NCI-H82 (cell line): ENCODE results near the gene CCDC154.

Source experiments
- DNase-seq: peaks from one replicate; lab custom pipeline; 2025; lab: John Stamatoyannopoulos, UW

The CCDC154 gene

DNA sequence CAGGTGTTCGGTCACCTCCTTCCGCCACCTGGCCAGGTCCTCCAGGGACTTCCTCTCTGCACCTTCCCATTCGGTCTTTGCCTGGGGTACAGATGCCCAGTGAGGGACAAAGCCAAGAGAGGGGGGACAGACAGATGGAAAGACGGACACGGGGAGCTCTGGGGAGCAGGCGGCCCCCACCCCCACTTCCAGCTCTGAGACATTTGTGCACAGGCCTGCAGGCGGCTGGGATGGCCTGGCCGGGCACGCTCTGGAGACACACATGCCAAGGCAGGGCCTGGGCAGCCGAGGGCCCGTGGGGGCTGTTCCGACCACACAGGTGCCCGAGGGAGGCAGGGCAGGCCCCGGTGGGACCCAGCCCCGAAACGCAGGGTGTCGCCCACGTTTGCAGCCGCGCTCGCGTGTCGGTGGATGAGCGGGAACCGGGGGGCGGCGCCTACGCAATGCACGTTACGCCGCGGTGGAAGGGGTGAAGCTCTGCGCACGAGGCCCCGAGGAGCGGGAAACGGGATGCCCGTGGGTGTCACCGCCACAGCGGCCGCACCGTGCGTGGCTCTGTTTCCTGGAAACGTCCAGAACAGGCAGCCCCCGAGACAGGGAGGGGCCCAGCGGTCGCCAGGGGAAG, 7.5 kb downstream of the CCDC154 start:
- DNase-seq, result no peak

DNA sequence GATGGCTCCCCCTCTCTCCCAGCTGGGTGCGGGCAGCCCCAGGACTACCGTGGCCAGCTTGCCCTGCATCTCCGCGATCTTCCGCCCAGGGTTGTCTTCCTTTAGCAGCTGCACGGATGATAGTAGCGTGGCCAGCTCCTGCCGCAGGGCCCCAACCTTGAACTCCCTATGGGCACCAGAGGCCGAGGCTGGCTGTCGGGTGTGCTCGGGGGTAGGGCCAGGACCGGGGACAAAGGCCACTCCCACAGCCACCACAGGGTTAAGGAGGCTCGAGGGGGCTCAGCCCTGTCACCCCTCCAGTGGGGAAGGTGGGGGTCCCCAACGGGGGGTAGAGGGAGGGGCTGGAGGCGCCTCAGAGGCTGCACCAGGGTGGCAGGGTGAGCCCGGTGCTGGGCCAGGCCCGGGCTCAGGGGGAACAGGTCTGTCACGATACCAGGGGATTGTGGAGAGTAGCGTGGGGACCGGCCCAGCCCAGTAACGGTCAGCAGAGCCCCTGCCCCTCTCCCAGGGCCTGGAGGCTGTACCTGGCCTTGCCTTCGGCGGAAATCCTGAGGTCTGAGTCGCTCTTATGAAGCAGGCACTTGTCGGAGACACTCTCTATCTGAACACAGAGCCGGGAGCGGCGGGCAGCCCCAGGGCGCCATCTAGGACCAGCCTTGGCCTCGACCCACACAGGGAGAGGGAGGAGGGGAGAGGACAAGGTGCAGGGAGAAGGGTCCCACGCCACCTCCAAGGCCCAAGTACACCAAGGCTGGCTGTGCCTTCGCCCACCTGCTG, 8.2 kb downstream of the CCDC154 start:
- no peak for DNase-seq

DNA sequence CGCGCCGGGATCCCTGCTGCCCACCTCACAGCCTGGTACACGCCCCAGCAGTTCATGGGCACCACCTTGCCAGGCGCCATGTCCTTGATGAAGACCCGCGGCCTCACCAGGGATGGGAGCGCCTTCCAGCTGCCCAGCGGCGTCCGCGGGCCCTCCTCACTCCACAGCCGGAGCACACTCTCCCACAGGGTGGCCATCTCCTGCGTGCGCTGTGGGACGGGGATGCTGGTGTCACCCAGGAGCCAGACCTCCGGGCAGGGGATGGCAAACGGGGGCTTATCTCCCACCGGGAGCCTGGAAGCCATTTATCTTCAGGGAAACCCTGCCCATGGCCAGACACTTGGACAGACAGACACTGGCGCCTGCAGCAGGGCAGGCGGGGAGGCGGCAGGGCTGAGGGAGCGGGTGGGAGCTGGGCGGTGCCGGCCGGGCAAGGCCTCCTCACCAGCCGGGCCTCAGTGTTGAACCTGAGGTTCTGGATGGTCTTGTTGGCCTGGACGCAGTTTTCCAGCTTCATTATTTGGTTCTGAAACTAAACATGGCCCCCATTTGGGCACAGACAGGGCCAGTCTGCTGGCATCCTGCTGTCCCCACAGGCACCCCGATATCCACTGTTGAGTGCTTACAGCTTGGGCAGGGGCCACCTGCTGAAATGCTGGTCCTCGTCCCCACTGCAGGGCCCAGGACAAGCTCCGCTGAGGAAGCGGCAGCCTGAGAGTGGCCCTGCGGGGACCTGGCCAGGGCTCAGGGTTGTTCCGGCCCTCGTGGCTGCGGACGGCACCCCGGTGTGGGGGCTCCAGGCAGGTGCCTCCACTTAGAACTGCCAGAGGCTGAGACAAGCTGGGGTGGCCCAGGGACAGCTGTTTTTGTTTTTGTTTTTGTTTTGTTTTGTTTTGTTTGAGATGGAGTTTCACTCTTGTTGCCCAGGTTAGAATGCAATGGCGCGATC, 9.4 kb downstream of the CCDC154 start:
- DNase-seq, result no peak

DNA sequence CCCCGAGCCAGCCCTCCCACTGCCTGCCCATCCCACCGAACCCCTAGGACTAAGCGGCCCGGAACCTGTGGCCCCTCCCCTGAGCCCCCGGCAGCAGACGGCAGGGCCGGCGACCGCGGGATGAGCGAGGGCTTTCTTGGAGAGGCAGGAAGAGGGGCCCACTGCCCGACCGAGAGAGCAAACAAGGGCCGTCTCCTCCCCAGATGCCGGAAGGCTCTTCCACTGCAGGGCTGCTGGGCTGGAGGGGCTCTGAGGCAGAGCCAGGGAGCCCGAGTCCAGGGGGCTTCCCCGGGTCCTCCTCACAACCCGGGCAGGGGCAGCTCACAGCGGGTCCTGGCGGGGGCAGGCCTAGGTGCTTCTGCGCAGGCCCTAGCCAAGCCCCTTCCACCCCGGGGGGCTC, 10.6 kb downstream of the CCDC154 start:
- DNase-seq, result no peak

DNA sequence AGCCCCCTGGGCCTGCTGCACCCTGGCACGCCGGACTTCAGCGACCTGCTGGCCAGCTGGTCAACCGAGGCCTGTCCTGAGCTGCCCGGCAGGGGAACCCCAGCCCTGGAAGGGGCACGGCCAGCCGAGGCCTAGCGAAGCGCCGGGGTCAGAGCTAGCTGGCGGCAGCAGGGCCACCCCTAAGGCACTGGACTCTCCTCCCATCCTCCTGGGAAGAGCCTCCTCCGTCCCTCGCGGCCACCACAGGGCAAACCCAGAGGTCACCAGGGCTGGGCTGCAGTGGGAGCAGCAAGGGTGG, 11.1 kb downstream of the CCDC154 start:
- no peak for DNase-seq

DNA sequence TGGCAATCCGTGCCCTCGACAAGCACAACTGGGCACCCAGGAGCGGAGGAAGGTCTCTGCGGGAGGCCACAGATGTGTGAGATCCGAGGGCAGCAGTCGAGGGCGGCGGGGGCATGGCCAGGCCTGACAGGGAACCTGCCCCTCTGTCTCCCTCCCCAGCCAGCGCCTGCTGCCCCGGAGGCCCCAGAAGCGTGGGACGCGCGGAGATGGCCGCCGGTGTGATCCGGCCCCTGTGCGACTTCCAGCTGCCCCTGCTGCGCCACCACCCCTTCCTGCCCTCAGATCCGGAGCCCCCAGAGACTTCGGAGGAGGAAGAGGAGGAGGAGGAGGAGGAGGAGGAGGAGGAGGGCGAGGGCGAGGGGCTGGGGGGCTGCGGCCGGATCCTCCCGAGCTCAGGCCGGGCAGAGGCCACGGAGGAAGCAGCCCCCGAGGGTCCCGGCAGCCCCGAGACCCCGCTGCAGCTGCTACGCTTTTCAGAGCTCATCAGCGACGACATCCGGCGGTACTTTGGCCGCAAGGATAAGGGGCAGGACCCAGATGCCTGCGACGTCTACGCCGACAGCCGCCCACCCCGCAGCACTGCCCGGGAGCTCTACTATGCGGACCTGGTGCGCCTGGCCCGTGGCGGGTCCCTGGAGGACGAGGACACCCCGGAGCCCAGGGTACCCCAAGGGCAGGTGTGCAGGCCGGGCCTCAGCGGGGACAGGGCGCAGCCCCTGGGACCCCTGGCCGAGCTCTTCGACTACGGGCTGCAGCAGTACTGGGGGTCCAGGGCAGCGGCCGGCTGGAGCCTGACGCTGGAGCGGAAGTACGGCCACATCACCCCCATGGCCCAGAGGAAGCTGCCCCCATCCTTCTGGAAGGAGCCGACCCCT, 11.7 kb downstream of the CCDC154 start:
- DNase-seq, result no peak

DNA sequence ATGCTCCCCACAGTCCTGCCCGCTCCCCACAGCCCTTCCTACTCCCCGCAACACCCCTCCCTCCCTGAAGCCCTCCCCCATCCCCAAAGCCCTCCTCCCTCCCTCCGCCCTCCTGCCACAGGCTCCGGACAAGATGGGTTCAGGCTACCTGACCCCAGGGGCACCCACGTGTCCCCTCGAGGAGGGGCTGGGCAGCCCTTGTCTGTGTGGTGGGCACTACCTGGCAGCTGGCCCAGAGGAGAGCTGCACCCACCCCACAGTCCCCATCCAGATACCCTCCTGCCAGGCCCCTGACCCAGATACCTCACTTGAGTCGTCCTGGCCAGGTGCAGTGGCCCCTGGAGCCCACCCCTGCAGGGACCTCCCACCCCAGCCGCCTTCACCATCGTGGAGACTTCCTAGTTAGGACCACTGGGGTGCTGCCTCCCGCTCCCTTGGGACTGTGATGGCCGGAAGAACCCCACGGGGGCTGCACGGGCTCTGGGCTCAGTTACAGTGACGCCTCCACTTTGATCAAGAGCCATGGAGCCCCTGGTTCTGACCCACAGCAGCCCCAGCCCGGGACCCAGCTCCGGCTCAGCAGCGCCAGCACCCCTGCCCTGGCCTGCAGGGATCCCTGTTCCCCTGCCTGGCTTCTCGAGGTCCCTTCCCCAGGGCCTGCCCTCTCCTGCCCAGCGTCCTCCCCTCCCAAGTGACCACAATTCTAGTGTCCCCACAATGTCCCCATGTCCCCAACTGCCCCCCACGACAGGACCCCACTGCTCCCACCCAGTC, 12.7 kb downstream of the CCDC154 start:
- DNase-seq, result no peak

DNA sequence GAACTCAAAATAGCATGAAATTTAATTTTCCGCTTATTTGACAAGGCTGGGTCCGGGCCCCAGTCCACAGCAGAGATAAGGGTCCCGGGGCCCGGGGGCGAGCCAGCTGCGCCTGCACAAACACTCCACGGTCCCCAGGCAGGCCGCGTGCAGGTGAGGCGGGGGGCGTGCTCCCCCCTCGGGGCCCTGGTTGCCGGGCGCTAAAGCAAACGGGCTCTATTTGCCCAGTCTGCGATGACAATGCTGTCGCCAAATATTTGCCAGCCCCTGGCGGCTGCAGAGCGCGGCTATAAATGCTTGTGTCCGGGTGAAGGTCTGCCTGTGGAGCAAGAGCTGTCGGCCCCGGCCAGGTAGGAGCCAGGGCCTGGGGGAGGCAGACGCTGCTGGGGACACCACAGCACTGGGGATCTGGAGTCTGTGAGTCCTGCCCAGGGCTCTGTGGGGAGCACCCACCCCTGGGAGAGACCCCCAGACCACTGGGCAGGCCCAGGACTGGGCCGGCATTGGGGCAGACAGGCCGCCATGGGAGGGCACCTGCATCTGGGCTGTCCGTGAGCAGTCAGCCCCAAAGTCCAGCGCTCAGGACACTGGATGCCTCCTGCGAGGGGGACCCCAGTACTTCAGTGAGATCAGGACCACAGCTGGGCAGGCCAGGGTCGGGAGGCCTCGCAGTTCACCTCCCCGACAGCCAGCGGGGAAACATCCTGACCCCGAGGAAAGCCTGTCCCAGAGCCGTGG, 13.4 kb downstream of the CCDC154 start, which contains the start of gene PERCC1:
Gene PERCC1 (plus strand): TSS at position 320 of the 738 bp plus-strand sequence. CDS start 1,516 bp downstream, outside the sequence.
- DNase-seq, result no peak

DNA sequence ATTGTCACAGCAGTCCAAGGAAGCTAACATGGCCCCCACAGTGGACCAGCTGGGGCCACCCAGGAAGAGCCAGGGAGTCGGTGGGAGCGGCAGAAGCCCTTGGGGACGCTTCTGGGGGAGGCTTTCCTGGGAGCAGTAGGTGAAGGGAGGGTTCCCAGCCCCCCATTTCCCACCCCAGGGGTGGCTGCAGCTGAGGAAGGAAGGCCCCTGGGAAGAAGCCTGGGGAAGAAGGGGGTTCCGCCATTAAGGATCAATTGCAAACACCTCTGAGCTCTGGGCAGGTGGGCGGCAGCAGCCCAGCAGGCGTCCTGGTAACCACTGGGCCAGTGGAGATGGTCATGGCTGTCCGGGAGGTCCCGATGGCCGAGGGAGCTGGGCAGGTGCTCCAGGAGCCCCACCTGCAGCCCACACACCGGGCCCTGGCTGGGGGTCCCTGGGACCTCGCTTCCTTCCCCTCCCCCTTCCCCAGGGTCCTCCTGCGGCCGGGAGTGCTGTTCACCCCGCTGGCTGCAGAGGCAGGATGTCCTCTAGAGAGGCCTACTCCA, 14.1 kb downstream of the CCDC154 start:
- DNase-seq, result no peak

DNA sequence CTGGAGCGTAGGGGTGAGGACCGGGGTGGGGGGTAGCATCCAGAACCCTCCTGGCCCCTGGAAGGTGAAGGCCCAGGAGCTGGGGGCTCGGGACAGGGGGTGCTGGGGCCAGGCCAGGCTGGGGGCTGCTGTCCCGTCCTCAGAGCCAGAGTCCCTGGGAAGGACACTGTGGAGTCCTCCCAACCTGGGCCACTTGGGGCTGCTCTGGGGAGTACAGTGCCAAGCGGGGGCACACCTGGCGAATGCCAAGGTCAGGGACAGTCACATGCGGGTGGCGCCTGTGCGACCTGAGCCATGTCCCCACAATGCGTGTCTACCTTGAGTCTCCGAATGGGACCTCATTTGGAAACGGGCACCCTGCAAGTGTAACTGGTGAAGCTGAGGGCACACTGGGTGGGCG, 14.7 kb downstream of the CCDC154 start:
- DNase-seq, result no peak

DNA sequence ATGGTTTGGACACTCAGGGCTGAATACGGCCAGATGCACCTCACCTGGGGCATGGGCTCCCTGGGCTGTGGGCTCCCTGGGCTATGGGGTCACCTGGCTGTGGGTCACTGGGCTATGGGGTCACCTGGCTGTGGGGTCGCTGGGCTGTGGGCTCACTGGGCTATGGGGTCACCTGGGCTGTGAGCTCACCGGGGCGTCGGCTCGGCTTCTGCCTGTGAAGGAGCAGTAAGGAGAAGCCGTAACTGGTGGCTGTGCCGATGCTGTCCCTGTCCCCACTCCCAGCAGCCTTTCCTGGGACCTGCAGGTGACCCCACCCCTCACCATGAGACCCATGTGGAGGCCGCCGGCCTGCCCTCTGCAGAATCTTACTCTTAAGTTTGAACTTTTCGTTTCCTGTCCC, 15.3 kb downstream of the CCDC154 start:
- DNase-seq, result no peak

DNA sequence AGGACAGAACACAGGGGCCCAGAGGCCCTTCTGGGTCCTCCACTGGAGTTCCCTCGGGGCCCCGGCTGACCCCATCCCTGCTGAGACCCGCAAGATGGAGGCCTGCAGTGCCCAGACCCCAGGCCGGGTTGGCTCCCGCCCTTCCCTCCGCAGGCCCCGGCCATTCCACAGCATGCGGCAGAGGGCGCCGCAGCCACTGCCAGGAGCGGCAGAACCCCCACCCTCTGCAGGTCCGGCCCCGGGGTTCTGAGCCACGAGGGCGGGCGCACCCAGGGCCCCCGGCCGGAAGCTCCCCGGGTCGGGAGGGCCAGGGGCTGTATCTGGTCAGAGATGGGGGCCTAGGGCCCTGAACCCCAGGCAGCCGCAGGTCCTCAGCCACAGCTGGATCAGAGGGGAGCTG, 15.8 kb downstream of the CCDC154 start:
- DNase-seq, result peak; percentile 23

DNA sequence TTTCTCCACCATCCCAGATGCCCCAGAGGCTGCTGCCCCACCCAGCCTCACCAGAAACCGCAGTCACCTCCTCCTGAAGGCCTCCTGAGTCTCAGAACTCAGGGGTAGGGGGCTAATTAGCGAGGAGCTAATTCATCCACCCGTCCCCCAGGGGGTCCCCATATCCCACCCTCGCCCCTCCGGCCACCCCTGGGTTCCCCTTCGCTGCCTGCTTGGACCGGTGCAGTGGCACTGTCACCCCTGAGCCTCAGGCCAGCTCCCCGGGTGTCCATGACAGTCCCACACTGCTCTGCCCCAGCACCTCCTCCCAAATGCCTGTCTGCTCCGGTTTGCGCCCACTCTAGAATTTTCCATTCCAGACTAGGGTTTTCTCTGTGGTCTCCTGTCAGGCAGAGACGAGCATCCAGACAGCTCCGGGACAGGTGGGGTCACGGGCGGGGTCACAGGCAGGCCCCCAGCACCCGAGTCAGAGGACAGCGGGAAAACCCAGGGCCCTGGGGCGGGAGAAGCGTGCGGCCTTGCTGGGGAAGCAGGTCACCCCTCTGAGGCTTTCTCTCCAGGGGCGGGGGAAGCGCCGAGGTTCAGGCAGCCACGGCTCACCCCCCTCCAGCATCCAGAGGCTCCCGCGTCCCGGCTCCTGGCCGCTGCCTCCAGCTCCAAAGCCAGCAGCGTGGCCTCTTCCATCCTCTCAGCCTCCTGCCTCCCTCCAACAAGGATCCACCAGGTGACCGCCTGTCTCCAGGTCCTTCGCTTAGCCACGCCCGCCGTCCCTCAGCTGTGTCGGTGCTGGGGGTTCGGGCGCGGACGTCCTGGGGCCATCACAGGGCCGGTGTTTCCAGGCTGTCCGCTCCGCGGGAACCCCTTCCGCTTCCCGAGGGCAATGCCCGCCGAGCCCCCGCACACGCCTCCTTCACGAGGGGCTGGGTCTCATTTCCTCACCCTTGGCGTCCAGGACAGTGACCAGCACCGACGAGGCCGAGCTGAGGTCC, 16.6 kb downstream of the CCDC154 start:
- no peak for DNase-seq

DNA sequence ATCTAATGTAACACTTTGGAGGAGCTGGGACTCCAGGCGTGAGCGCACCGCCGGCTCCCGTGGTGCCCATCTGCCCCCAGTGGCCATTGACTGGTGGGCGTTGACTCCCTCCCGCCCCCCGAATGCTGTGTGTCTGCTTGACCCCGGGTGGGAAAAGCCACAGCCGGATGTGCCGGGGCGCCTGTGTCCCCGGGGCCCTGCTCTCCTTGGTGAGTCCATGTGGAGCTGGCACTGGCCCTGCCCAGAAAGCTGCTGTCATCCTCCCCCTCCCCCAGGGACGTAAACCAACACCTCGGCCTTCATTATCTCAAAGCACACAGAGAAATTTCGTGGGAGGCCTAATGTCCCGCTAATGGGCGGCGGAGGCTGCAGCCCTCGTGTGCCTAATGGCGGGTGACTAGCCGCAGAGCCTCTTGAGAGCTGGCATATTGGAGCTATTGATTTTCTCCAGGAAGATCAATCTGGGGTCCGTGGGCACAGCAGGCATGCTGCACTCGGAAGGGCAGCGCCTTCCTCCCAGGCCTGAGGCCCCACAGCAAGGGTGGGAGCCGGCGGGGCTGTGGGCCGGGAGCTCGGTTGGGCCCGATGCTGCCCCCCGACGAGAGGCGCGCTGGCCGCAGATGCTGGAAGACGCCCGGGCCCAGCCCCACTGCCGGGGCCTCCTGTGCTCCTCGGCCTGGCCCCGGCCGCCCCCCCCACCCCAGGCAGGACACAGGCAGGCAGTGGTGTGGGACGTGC, 17.5 kb downstream of the CCDC154 start:
- no peak for DNase-seq

DNA sequence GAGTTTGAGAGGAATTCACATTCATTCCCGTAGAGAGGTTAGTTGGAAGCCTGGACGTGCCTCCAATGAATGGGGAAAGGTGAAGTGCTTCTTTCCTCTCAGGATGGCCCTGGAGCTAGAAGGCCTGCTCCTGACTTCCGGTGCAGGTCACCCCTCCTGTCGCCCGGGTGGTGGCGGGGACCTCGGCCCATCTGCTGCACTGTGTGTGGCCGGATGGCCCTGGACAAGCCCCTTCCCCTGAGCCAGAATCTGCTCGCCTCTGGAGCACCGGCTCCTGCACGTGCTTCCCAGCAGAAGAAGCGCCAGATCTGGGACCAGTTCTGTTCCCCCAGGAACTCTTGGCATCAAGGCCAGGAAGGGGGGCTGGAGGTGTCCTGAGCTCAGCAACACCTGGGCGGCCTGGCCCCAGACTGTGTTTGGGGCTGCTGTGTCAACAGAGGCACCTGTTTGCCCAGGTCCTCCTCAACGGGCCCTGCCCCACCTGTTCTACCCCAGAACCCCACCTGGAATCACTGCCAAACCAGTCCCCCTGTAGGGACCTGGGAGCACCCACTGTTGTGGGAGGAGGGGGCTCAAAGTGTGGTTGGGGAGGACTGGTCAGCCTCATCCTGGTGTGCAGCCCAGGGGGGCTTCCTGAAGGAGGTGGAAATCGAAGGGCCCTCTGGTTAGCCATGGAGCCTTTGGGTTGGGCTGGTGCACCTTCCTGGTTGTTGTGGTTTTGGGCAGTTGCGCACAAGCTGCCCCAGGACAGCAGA, 18.6 kb downstream of the CCDC154 start:
- DNase-seq, result no peak

DNA sequence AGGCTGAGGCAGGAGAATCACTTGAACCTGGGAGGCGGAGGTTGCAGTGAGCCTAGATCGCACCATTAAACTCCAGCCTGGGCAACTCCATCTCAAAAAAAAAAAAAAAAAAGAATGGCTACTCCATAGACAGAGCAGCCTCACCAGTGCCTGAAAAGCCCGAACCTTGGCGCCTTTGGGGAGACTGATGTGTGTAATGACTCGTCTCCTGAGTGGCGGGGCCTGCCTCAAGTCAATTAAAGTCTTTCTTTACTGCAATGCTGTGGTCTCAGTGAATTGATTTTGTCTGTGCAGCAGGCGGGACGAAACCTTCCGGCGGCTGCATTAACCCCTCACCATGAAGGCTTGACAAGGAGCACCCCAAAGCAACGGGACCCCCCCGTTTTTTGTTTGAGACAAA, 20.3 kb downstream of the CCDC154 start:
- DNase-seq, result no peak

DNA sequence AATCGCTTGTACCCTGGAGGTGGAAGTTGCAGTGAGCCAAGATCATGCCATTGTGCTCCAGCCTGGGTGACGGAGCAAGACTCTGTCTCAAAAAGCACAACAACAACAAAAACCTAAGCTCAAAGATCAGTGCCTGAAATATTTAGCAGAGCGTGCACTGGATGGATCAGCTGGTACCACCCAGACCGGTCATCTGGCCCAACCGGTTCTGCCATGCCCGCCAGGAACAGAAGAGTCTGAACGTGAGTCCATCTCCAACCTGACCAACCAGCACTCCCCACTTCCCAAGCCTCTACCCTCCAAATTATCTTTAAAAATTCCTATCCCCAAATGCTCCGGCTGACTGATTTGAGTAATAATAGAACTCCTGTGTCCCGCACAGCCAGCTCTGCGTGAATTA, 22.3 kb downstream of the CCDC154 start:
- no peak for DNase-seq
